Progenitor cell of endocrine pancreas (in vitro differentiated cells): Measurements from ENCODE around the gene RLF. TPM values are rescaled to one million over a fixed set of nuclear protein-coding genes. Genes with fewer than 3 reads are reported as not detected.

Source experiments
- DNase-seq: peaks from one replicate; pipeline ENCODE4 v3.0.0; 2021; ENCODE audit warnings: low spot score; ENCODE audit not compliant: unreplicated experiment
- H3K27ac Mint-ChIP-seq: 2 replicates; pipeline ENCODE4 v1.8.0; 2021; ENCODE audit warnings: mild to moderate bottlenecking, moderate library complexity, mixed read lengths
- H3K27me3 Mint-ChIP-seq: 2 replicates; pipeline ENCODE4 v1.8.0; 2021; ENCODE audit warnings: mixed read lengths
- H3K36me3 Mint-ChIP-seq: 2 replicates; pipeline ENCODE4 v1.8.0; 2022; ENCODE audit warnings: mixed read lengths; ENCODE audit not compliant: insufficient read depth
- H3K4me1 Mint-ChIP-seq: 2 replicates; pipeline ENCODE4 v1.8.0; 2021; ENCODE audit warnings: low read depth, mixed read lengths
- H3K4me3 Mint-ChIP-seq: 2 replicates; pipeline ENCODE4 v1.8.0; 2021; ENCODE audit warnings: low read depth, mild to moderate bottlenecking, moderate library complexity, mixed read lengths
- H3K9me3 Mint-ChIP-seq: 2 replicates; pipeline ENCODE4 v1.8.0; 2021; ENCODE audit warnings: low read depth, mixed read lengths
- long read RNA-seq: library from polyadenylated mRNA; unstranded; transcript quantifications from one replicate; pipeline ENCODE4 v2.0.0, GENCODE V29; 2020
- total RNA-seq: library from RNA; stranded (reverse); gene quantifications from 2 replicates; pipeline ENCODE4 v1.2.1, GENCODE V29; 2021
- TF ChIP-seq, protein P1 (sequence below): fragments of 200-600 bp; sonication (generic); IDR thresholded peaks from one replicate; pipeline ENCODE4 v1.5.0; 2021; ENCODE audit warnings: antibody characterized with exemption, mild to moderate bottlenecking; ENCODE audit not compliant: unreplicated experiment

Gene RLF, protein sequence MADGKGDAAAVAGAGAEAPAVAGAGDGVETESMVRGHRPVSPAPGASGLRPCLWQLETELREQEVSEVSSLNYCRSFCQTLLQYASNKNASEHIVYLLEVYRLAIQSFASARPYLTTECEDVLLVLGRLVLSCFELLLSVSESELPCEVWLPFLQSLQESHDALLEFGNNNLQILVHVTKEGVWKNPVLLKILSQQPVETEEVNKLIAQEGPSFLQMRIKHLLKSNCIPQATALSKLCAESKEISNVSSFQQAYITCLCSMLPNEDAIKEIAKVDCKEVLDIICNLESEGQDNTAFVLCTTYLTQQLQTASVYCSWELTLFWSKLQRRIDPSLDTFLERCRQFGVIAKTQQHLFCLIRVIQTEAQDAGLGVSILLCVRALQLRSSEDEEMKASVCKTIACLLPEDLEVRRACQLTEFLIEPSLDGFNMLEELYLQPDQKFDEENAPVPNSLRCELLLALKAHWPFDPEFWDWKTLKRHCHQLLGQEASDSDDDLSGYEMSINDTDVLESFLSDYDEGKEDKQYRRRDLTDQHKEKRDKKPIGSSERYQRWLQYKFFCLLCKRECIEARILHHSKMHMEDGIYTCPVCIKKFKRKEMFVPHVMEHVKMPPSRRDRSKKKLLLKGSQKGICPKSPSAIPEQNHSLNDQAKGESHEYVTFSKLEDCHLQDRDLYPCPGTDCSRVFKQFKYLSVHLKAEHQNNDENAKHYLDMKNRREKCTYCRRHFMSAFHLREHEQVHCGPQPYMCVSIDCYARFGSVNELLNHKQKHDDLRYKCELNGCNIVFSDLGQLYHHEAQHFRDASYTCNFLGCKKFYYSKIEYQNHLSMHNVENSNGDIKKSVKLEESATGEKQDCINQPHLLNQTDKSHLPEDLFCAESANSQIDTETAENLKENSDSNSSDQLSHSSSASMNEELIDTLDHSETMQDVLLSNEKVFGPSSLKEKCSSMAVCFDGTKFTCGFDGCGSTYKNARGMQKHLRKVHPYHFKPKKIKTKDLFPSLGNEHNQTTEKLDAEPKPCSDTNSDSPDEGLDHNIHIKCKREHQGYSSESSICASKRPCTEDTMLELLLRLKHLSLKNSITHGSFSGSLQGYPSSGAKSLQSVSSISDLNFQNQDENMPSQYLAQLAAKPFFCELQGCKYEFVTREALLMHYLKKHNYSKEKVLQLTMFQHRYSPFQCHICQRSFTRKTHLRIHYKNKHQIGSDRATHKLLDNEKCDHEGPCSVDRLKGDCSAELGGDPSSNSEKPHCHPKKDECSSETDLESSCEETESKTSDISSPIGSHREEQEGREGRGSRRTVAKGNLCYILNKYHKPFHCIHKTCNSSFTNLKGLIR (N-terminal part only)
- total RNA-seq, result 20.5 TPM in 2 replicates
- long read RNA-seq, full-length matches to known transcripts, result 130 of 158 reads
- long read RNA-seq, partial matches to known transcripts, result 6 of 158 reads
- long read RNA-seq, other reads (novel, unspliced or antisense), result 22 of 158 reads

DNA sequence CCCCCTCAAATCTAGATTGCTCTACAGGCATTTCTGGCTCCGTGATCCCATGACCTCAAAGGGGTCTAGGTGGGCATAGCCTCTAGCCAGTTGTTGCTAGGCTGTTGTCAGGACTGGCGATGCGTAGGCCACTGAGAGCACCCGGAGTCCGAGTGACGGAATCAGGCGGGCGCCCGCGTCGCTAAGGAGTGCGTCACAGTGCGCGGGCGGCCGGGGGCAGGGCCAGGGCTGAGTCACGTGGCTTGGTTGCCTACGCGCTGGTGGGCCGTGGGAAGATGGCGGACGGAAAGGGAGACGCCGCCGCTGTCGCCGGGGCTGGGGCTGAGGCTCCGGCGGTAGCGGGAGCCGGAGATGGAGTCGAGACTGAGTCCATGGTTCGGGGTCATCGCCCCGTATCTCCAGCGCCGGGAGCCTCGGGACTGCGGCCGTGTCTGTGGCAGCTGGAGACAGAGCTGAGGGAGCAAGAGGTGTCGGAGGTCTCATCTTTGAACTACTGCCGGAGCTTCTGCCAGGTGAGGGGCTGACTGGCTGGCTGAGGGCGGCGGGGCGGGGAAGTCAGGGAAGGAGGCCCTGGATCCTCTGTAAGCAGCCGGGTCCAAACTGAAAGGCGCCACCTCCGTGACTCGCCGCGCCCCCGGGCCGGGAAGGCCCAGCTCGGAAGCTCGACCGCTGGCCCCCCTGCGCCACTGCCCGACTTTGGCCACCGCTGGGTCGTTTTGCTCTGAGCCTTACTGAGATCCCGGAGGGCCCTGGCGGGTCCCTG, at the start of gene RLF:
RLF (plus strand) TSS at position 263 of the 763 bp plus-strand sequence; CDS start at position 276, 13 bp downstream.
- H3K9me3 Mint-ChIP-seq, result no peaks in the 10 kb centered on the region
- no peak within 1 kb of the TSS for H3K27ac Mint-ChIP-seq
- H3K36me3 Mint-ChIP-seq, result no peaks in the 10 kb centered on the region
- peaks cover 18% of the 10 kb centered on the region for H3K4me1 Mint-ChIP-seq
- H3K4me3 Mint-ChIP-seq, result peak within 1 kb of the TSS; percentile 3
- TF ChIP-seq, protein P1, sequence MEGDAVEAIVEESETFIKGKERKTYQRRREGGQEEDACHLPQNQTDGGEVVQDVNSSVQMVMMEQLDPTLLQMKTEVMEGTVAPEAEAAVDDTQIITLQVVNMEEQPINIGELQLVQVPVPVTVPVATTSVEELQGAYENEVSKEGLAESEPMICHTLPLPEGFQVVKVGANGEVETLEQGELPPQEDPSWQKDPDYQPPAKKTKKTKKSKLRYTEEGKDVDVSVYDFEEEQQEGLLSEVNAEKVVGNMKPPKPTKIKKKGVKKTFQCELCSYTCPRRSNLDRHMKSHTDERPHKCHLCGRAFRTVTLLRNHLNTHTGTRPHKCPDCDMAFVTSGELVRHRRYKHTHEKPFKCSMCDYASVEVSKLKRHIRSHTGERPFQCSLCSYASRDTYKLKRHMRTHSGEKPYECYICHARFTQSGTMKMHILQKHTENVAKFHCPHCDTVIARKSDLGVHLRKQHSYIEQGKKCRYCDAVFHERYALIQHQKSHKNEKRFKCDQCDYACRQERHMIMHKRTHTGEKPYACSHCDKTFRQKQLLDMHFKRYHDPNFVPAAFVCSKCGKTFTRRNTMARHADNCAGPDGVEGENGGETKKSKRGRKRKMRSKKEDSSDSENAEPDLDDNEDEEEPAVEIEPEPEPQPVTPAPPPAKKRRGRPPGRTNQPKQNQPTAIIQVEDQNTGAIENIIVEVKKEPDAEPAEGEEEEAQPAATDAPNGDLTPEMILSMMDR, result no peak
- H3K27me3 Mint-ChIP-seq, result no peaks in the 10 kb centered on the region
- DNase-seq, result peak; percentile 89

DNA sequence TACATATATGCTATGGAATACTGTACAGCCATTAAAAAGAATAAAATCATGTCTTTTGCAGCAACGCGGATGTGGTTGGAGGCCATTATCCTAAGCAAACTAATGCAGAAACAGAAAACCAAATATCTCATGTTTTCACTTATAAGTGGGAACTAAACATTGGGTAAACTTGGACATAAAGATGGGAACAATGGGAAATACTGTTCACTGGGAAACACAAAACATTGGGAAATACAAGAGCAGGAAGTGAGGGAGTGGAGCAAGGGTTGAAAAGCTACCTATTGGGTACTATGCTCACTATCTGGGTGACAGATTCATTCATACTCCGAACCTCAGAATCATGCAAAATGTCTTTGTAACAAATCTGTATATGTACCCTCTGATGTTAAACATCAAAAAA, 46.8 kb upstream of the RLF start:
- H3K9me3 Mint-ChIP-seq, result peaks cover 7% of the 10 kb centered on the region
- no peak for DNase-seq
- peaks cover 35% of the 10 kb centered on the region for H3K27me3 Mint-ChIP-seq
- H3K36me3 Mint-ChIP-seq, result peaks cover 2% of the 10 kb centered on the region
- TF ChIP-seq, protein P1, result no peak
- H3K4me1 Mint-ChIP-seq, result no peaks in the 10 kb centered on the region
- no peak overlapping the region for H3K27ac Mint-ChIP-seq
- H3K4me3 Mint-ChIP-seq, result no peak overlapping the region

DNA sequence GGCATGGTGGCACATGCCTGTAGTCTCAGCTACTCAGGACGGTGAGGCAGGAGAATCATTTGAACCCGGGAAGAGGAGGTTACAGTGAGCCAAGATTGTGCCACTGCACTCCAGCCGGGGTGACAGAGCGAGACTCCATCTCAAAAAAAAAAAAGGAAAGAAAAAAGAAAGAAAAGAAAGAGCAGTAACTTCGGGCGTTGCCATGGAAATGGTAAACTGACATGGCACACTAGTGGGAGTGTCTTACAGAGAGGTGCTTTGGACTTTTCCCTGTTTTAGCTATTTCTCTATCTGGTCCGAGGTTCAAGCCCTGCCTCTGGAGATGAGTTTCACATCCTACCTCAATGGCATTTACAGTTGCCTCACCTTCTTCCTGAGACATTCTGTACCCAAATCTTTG, 41.1 kb upstream of the RLF start:
- Mint-ChIP-seq H3K9me3 (no peaks in the 10 kb centered on the region), H3K36me3 (no peaks in the 10 kb centered on the region), H3K27ac (no peak overlapping the region), H3K4me1 (no peaks in the 10 kb centered on the region), H3K27me3 (peaks cover 19% of the 10 kb centered on the region), H3K4me3 (no peak overlapping the region)
- DNase-seq, result no peak
- TF ChIP-seq, protein P1, result no peak

DNA sequence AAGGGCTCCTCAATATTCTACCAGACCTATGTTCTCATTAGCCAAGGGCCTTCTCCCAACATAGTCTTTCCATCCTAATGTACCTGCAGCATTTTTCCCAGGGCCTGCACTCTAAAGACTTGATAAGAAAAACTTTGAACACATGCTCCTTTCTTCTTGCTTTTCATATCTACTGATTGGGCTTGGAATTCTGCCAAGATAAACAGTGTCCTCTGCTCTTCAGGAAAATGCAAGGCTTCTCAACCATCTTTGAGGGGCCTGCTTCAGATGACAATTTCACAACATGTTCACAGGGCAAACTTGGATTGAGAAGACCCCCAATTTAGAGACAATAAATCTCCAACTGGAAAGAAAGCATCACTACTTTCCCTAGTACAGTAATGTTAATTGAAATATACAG, 38.3 kb upstream of the RLF start:
- Mint-ChIP-seq H3K27ac (no peak overlapping the region), H3K27me3 (peaks cover 12% of the 10 kb centered on the region), H3K9me3 (no peaks in the 10 kb centered on the region), H3K4me1 (no peaks in the 10 kb centered on the region), H3K36me3 (no peaks in the 10 kb centered on the region), H3K4me3 (no peak overlapping the region)
- DNase-seq, result no peak
- TF ChIP-seq, protein P1, result no peak
